Endothelial cell of umbilical vein (primary cell): ENCODE data around the gene SAMD11. TPM values are rescaled to one million over a fixed set of nuclear protein-coding genes. Genes with fewer than 3 reads are reported as not detected.

Source experiments
- BruUV-seq: library from RNA; stranded (reverse); fragments of 400-500 nt; replicated peaks from 2 replicates; lab custom pipeline; 2021; lab: Mats Ljungman, UMichigan
- CTCF ChIA-PET: fragments of 300-600, 350-600 bp; sonication (Branson Sonifier 250); formaldehyde crosslinking; loops from one replicate; lab custom pipeline; 2021; ENCODE audit warnings: antibody characterized with exemption, inconsistent platforms; lab: Charles Lee
- POLR2A ChIA-PET: fragments of 300-600, 350-600 bp; sonication (Branson Sonifier 250); formaldehyde crosslinking; loops from one replicate; lab custom pipeline; 2021; ENCODE audit warnings: antibody characterized with exemption, inconsistent platforms; lab: Charles Lee
- DNase-seq: peaks from one replicate; pipeline ENCODE4 v3.0.0-alpha.2; 2011; ENCODE audit warnings: low read depth, low spot score
- FAIRE-seq: peaks from 2 replicates; lab custom pipeline; 2011; peaks lifted over from hg19 to GRCh38; lab: Jason Lieb, UNC
- H2AFZ ChIP-seq: 2 replicates; pipeline ENCODE4 v1.6.0; 2012; ENCODE audit warnings: low read depth, low read length, control low read depth, inconsistent platforms
- H3K27ac ChIP-seq: 2 replicates; pipeline ENCODE4 v1.5.1; 2011; ENCODE audit warnings: low read depth, mild to moderate bottlenecking, control low read depth, low read length, moderate library complexity; ENCODE audit not compliant: insufficient read depth
- H3K27me3 ChIP-seq, 2 experiments: 2 replicates each; pipeline versions ENCODE4 v1.6.0 to v1.6.1; 2011; ENCODE audit warnings: low read length in 2 of 2, mixed read lengths in 1 of 2; ENCODE audit not compliant: control insufficient read depth in 2 of 2, insufficient read depth in 2 of 2
- H3K36me3 ChIP-seq, 2 experiments: 2 replicates in 1 of 2; 3 replicates in 1 of 2; pipeline ENCODE4 v1.5.1; 2011; ENCODE audit warnings: low read length in 2 of 2, mild to moderate bottlenecking in 1 of 2, moderate library complexity in 1 of 2; ENCODE audit not compliant: control insufficient read depth in 2 of 2, insufficient read depth in 2 of 2; ENCODE audit errors: extremely low read depth in 1 of 2
- H3K4me1 ChIP-seq: 3 replicates; pipeline ENCODE4 v1.5.1; 2011; ENCODE audit warnings: mild to moderate bottlenecking, low read length; ENCODE audit not compliant: control insufficient read depth, insufficient read depth; ENCODE audit errors: extremely low read depth
- H3K4me2 ChIP-seq: 2 replicates; pipeline ENCODE4 v1.6.1; 2011; ENCODE audit warnings: low read length, control low read depth, mixed read lengths; ENCODE audit not compliant: insufficient read depth
- H3K4me3 ChIP-seq, 3 experiments: fragments of 200-600 bp in 1 of 3; sonication (generic), shearing (Covaris generic) in 1 of 3; replicated peaks in 1 of 3; 2 replicates each; pipeline ENCODE4 v1.5.1; 2011 to 2016; ENCODE audit warnings: control low read depth in 3 of 3, low read length in 3 of 3, mild to moderate bottlenecking in 2 of 3, inconsistent platforms in 1 of 3, low read depth in 1 of 3, moderate library complexity in 1 of 3; ENCODE audit not compliant: insufficient read depth in 1 of 3
- H3K79me2 ChIP-seq: 2 replicates; pipeline ENCODE4 v1.6.0; 2012; ENCODE audit warnings: low read length, inconsistent platforms; ENCODE audit not compliant: control insufficient read depth, insufficient read depth
- H3K9ac ChIP-seq: replicated peaks from 2 replicates; pipeline ENCODE3; 2011; ENCODE audit warnings: low read length, control low read depth; ENCODE audit not compliant: insufficient read depth; ENCODE audit errors: extremely low read depth
- H3K9me1 ChIP-seq: replicated peaks from 3 replicates; pipeline ENCODE4 v1.6.0; 2011; ENCODE audit warnings: mild to moderate bottlenecking, low read length; ENCODE audit not compliant: control insufficient read depth, insufficient read depth; ENCODE audit errors: extremely low read depth
- H3K9me3 ChIP-seq: replicated peaks from 2 replicates; pipeline ENCODE4 v1.5.1; 2012; ENCODE audit warnings: low read length, inconsistent platforms; ENCODE audit not compliant: control insufficient read depth, insufficient read depth
- H4K20me1 ChIP-seq: replicated peaks from 2 replicates; pipeline ENCODE3; 2011; ENCODE audit warnings: mild to moderate bottlenecking, low read length; ENCODE audit not compliant: control insufficient read depth, insufficient read depth; ENCODE audit errors: extremely low read depth
- EZH2 ChIP-seq: IDR thresholded peaks from 2 replicates; pipeline ENCODE4 v1.6.1; 2012; ENCODE audit warnings: borderline replicate concordance, low read depth, mild to moderate bottlenecking, moderate library complexity, low read length, inconsistent platforms; ENCODE audit not compliant: severe bottlenecking
- FOS ChIP-seq: IDR thresholded peaks from 2 replicates; pipeline ENCODE4 v1.6.1; 2011; ENCODE audit warnings: mild to moderate bottlenecking, low read length, moderate library complexity, borderline replicate concordance; ENCODE audit not compliant: insufficient read depth
- GATA2 ChIP-seq: IDR thresholded peaks from 2 replicates; pipeline ENCODE4 v1.7.0; 2011; ENCODE audit warnings: low read depth, mild to moderate bottlenecking, moderate library complexity, mixed read lengths, low read length; ENCODE audit not compliant: insufficient read length, insufficient read depth
- JUN ChIP-seq: IDR thresholded peaks from 2 replicates; pipeline ENCODE4 v1.6.1; 2011; ENCODE audit warnings: borderline replicate concordance, low read depth; ENCODE audit not compliant: insufficient read length, insufficient read depth
- MAX ChIP-seq: IDR thresholded peaks from 2 replicates; pipeline ENCODE4 v1.6.1; 2011; ENCODE audit not compliant: insufficient read depth, insufficient read length
- MYC ChIP-seq: IDR thresholded peaks from one replicate; pipeline ENCODE4 v1.6.1; 2011; ENCODE audit warnings: mild to moderate bottlenecking, low read depth, low read length
- POLR2A ChIP-seq: IDR thresholded peaks from 2 replicates; pipeline ENCODE4 v1.6.1; 2012; ENCODE audit warnings: low read depth, mild to moderate bottlenecking, control low read depth, low read length
- POLR2AphosphoS5 ChIP-seq: IDR thresholded peaks from 2 replicates; pipeline ENCODE4 v1.6.1; 2012; ENCODE audit warnings: low read depth, mild to moderate bottlenecking, control low read depth, low read length, moderate library complexity; ENCODE audit not compliant: insufficient read depth
- dilution Hi-C: fragments of 300-500 bp; cut with MboI; formaldehyde crosslinking; loops from one replicate; pipeline ENCODE4 v1.15.0; 2019; ENCODE audit warnings: low sequenced_read_pairs; ENCODE audit not compliant: extremely low pct_ligation_motif_present
- intact Hi-C: fragments of 100-400 bp; cut with micrococcal nuclease; formaldehyde crosslinking; loops from one replicate; pipeline ENCODE4 v1.10.0; 2022
- polyA plus RNA-seq, 4 experiments: library from polyadenylated mRNA; depleted of rRNA in 3 of 4; stranded (reverse) in 3 of 4; unstranded in 1 of 4; fragments of >200 nt; gene quantifications; 2 replicates each; pipeline versions ENCODE4 v1.2.1 to v1.2.3, GENCODE V29; 2011 to 2012; ENCODE audit warnings: missing spikeins in 1 of 4
- total RNA-seq: library from RNA; stranded (reverse); gene quantifications from 2 replicates; pipeline ENCODE4 v1.2.3, GENCODE V29; 2021
- TF ChIP-seq, protein P1 (sequence below), 2 donors: IDR thresholded peaks; 1 replicate in 1 of 2; 2 replicates in 1 of 2; pipeline ENCODE4 v1.5.1; 2011; ENCODE audit warnings: low read length in 2 of 2, mild to moderate bottlenecking in 2 of 2, moderate library complexity in 2 of 2, control low read depth in 1 of 2, inconsistent platforms in 1 of 2, low read depth in 1 of 2; ENCODE audit not compliant: insufficient read depth in 1 of 2; ENCODE audit errors: extremely low read depth in 1 of 2

The SAMD11 gene
- total and polyA plus RNA-seq, 2 donors (not counting 3 experiments of a cell fraction or from before 2014, with no cell fraction given) = not detected

- FAIRE-seq (no peak), DNase-seq (no peak)
- Histone ChIP-seq H4K20me1 (no peaks in the 10 kb centered on the region), H3K4me3 (no peak overlapping the region), H3K4me2 (no peak overlapping the region), H3K27me3 (no peaks in the 10 kb centered on the region), H2AFZ (no peak overlapping the region), H3K9ac (no peak overlapping the region), H3K9me1 (no peaks in the 10 kb centered on the region), H3K79me2 (no peaks in the 10 kb centered on the region), H3K4me1 (no peaks in the 10 kb centered on the region), H3K9me3 (no peaks in the 10 kb centered on the region), H3K27ac (no peak overlapping the region), H3K36me3 (no peaks in the 10 kb centered on the region)
- dilution Hi-C loops (no loop called here), intact Hi-C loops (no loop called here)
- ChIA-PET POLR2A (no interaction called here), CTCF (no interaction called here)
- no TSS peak for BruUV-seq
- TF ChIP-seq, protein P1, sequence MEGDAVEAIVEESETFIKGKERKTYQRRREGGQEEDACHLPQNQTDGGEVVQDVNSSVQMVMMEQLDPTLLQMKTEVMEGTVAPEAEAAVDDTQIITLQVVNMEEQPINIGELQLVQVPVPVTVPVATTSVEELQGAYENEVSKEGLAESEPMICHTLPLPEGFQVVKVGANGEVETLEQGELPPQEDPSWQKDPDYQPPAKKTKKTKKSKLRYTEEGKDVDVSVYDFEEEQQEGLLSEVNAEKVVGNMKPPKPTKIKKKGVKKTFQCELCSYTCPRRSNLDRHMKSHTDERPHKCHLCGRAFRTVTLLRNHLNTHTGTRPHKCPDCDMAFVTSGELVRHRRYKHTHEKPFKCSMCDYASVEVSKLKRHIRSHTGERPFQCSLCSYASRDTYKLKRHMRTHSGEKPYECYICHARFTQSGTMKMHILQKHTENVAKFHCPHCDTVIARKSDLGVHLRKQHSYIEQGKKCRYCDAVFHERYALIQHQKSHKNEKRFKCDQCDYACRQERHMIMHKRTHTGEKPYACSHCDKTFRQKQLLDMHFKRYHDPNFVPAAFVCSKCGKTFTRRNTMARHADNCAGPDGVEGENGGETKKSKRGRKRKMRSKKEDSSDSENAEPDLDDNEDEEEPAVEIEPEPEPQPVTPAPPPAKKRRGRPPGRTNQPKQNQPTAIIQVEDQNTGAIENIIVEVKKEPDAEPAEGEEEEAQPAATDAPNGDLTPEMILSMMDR (IDR thresholded peaks at IDR 0.05; ENCODE audit: extremely low read depth in 1 of 2, insufficient read depth in 1 of 2, low read depth in 1 of 2, low read length in 2 of 2) = no peak
- TF ChIP-seq POLR2AphosphoS5 (no peak), FOS (no peak), EZH2 (no peak), JUN (no peak), MAX (no peak), MYC (no peak), POLR2A (no peak), GATA2 (no peak)
These were observed 20.4 kb upstream of the SAMD11 start for GRCh38 chr1:903305-903704.
